DND-41 (cell line): Measurements from ENCODE around the gene IFITM10.

ENCODE experiments used
- ATAC-seq: fragments of 200-7000 bp; cut with Tn5 transposase; 3 replicates; pipeline ENCODE4 v1.9.1; 2021; ENCODE audit warnings: low read depth; ENCODE audit not compliant: insufficient read depth
- DNase-seq: peaks from one replicate; pipeline ENCODE4 v3.0.0-alpha.2; 2020
- H2AFZ ChIP-seq: 2 replicates; pipeline ENCODE4 v1.6.0; 2012; ENCODE audit warnings: low read depth, low read length
- H3K27ac ChIP-seq: 2 replicates; pipeline ENCODE4 v1.5.1; 2012; ENCODE audit warnings: low read length, inconsistent platforms
- H3K27me3 ChIP-seq: fragments of 200-600 bp; sonication (generic); 2 replicates; pipeline ENCODE4 v1.6.0; 2012; ENCODE audit warnings: low read length, mild to moderate bottlenecking, inconsistent platforms; ENCODE audit not compliant: insufficient read depth, poor library complexity
- H3K36me3 ChIP-seq: 2 replicates; pipeline ENCODE4 v1.5.1; 2012; ENCODE audit warnings: low read length, inconsistent platforms; ENCODE audit not compliant: insufficient read depth
- H3K4me1 ChIP-seq: 2 replicates; pipeline ENCODE4 v1.5.1; 2012; ENCODE audit warnings: mild to moderate bottlenecking, low read length; ENCODE audit not compliant: insufficient read depth
- H3K4me2 ChIP-seq: 2 replicates; pipeline ENCODE4 v1.6.0; 2012; ENCODE audit warnings: mild to moderate bottlenecking, moderate library complexity, low read length, inconsistent platforms; ENCODE audit not compliant: insufficient read depth
- H3K4me3 ChIP-seq, 2 experiments: fragments of 200-600 bp in 1 of 2; shearing (Covaris generic) in 1 of 2; 2 replicates each; pipeline ENCODE4 v1.5.1; 2012 to 2016; ENCODE audit warnings: inconsistent platforms in 2 of 2, low read length in 2 of 2, mild to moderate bottlenecking in 2 of 2, low read depth in 1 of 2, moderate library complexity in 1 of 2
- H3K79me2 ChIP-seq: 2 replicates; pipeline ENCODE4 v1.6.0; 2012; ENCODE audit warnings: low read length, inconsistent platforms; ENCODE audit not compliant: insufficient read depth
- H3K9ac ChIP-seq: 2 replicates; pipeline ENCODE4 v1.6.0; 2012; ENCODE audit warnings: low read depth, mild to moderate bottlenecking, inconsistent platforms, low read length, moderate library complexity
- H3K9me3 ChIP-seq: 2 replicates; pipeline ENCODE4 v1.5.1; 2012; ENCODE audit warnings: low read length, moderate library complexity, mild to moderate bottlenecking, inconsistent platforms; ENCODE audit not compliant: insufficient read depth, severe bottlenecking
- H4K20me1 ChIP-seq: 2 replicates; pipeline ENCODE4 v1.6.0; 2012; ENCODE audit warnings: low read length; ENCODE audit not compliant: insufficient read depth
- EZH2 ChIP-seq: IDR thresholded peaks from 3 replicates; pipeline ENCODE4 v1.6.1; 2012; ENCODE audit warnings: borderline replicate concordance, low read depth, mild to moderate bottlenecking, moderate library complexity, low read length, inconsistent platforms; ENCODE audit not compliant: severe bottlenecking
- TF ChIP-seq, protein P1 (sequence below): IDR thresholded peaks from 2 replicates; pipeline ENCODE4 v1.5.1; 2012; ENCODE audit warnings: borderline replicate concordance, low read length, moderate library complexity, mild to moderate bottlenecking; ENCODE audit not compliant: poor library complexity, severe bottlenecking; ENCODE audit errors: extremely low read depth

The IFITM10 gene

GRCh38 chr11:1746956-1747752 lies 3.2 kb downstream of the IFITM10 start:
- Histone ChIP-seq H3K9ac (no peak overlapping the region), H3K79me2 (no peaks in the 10 kb centered on the region), H3K4me2 (no peak overlapping the region), H3K4me1 (no peaks in the 10 kb centered on the region), H3K27ac (no peak overlapping the region; the same call in 1 of the 2 replicates), H2AFZ (no peak overlapping the region), H3K36me3 (peaks cover 14% of the 10 kb centered on the region; the same call in 1 of the 2 replicates), H3K4me3 (no peak overlapping the region), H3K9me3 (no peaks in the 10 kb centered on the region), H4K20me1 (no peaks in the 10 kb centered on the region; the same call in 1 of the 2 replicates), H3K27me3 (no peaks in the 10 kb centered on the region)
- ATAC-seq (no peak), DNase-seq (no peak)
- TF ChIP-seq, protein P1, sequence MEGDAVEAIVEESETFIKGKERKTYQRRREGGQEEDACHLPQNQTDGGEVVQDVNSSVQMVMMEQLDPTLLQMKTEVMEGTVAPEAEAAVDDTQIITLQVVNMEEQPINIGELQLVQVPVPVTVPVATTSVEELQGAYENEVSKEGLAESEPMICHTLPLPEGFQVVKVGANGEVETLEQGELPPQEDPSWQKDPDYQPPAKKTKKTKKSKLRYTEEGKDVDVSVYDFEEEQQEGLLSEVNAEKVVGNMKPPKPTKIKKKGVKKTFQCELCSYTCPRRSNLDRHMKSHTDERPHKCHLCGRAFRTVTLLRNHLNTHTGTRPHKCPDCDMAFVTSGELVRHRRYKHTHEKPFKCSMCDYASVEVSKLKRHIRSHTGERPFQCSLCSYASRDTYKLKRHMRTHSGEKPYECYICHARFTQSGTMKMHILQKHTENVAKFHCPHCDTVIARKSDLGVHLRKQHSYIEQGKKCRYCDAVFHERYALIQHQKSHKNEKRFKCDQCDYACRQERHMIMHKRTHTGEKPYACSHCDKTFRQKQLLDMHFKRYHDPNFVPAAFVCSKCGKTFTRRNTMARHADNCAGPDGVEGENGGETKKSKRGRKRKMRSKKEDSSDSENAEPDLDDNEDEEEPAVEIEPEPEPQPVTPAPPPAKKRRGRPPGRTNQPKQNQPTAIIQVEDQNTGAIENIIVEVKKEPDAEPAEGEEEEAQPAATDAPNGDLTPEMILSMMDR = no peak
- TF ChIP-seq EZH2 = no peak

- Histone ChIP-seq H3K9ac (no peak overlapping the region), H3K36me3 (peaks cover 10% of the 10 kb centered on the region; the same call in 1 of the 2 replicates), H2AFZ (no peak overlapping the region), H3K4me2 (no peak overlapping the region), H3K4me3 (no peak overlapping the region), H3K27ac (no peak overlapping the region; the same call in 1 of the 2 replicates), H3K27me3 (no peaks in the 10 kb centered on the region), H3K4me1 (no peaks in the 10 kb centered on the region), H3K79me2 (no peaks in the 10 kb centered on the region), H4K20me1 (no peaks in the 10 kb centered on the region; the same call in 1 of the 2 replicates), H3K9me3 (no peaks in the 10 kb centered on the region)
- ATAC-seq = no peak
- DNase-seq = no peak
- no peak for TF ChIP-seq EZH2
- TF ChIP-seq, protein P1 = no peak
Measured at GRCh38 chr11:1746511-1746931, 3.9 kb downstream of the IFITM10 start.

DNA sequence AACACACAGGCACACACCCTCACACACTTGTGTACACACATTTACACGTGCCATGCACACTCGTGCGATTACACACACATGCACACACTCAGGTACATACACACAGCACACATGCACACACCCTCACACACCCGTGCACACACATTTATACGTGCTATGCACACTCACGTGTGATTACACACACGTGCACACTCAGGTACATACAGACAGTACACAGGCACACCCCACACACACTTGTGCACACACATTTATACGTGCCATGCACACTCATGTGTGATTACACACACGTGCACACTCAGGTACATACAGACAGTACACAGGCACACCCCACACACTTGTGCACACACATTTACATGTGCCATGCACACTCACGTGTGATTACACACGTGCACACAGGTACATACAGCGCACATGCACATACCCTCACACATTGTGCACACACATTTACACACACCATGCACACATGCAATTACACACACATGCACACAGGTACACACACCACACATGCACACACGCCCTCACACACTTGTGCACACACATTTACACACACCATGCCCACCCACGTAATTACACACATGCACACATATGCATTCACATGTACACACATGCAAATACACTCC lies 4.6 kb downstream of the IFITM10 start:
- H3K36me3 ChIP-seq = peaks cover 10% of the 10 kb centered on the region; the same call in 1 of the 2 replicates
- H3K4me3 ChIP-seq = no peak overlapping the region
- no peak overlapping the region for H2AFZ ChIP-seq
- no peak overlapping the region for H3K4me2 ChIP-seq
- ATAC-seq (no peak), DNase-seq (no peak)
- H3K9ac ChIP-seq = no peak overlapping the region
- no peak overlapping the region for H3K27ac ChIP-seq
- TF ChIP-seq, protein P1 = no peak
- no peak for TF ChIP-seq EZH2
- no peaks in the 10 kb centered on the region for H3K9me3 ChIP-seq
- no peaks in the 10 kb centered on the region for H3K79me2 ChIP-seq
- no peaks in the 10 kb centered on the region for H3K27me3 ChIP-seq
- H3K4me1 ChIP-seq = no peaks in the 10 kb centered on the region
- H4K20me1 ChIP-seq = no peaks in the 10 kb centered on the region
